Upper lobe of right lung (tissue), 1 donor: ENCODE results near the gene CDCP1. TPM values are rescaled to one million over a fixed set of nuclear protein-coding genes. Genes with fewer than 3 reads are reported as not detected.
"Not testable (repeated sequence)": the region's sequence is repeated elsewhere in the genome, so short reads cannot be mapped to it uniquely, and the experiment has no call there.

Experiments used
- ATAC-seq: fragments of 200-7000 bp; cut with Tn5 transposase; one replicate; pipeline ENCODE4 v1.9.1; 2020; ENCODE audit warnings: mild to moderate bottlenecking, moderate library complexity
- DNase-seq: peaks from one replicate; pipeline ENCODE4 v3.0.0-alpha.2; 2020
- H3K27ac ChIP-seq: fragments of 200-600 bp; one replicate; pipeline ENCODE4 v1.8.0; 2022
- H3K27me3 ChIP-seq: fragments of 200-600 bp; one replicate; pipeline ENCODE4 v1.8.0; 2022; ENCODE audit warnings: mild to moderate bottlenecking
- H3K36me3 ChIP-seq: fragments of 200-600 bp; one replicate; pipeline ENCODE4 v1.8.0; 2022
- H3K4me1 ChIP-seq: fragments of 200-600 bp; one replicate; pipeline ENCODE4 v1.8.0; 2022
- H3K4me3 ChIP-seq: fragments of 200-600 bp; one replicate; pipeline ENCODE4 v1.8.0; 2022; ENCODE audit warnings: mild to moderate bottlenecking
- H3K9me3 ChIP-seq: fragments of 200-600 bp; one replicate; pipeline ENCODE4 v1.8.0; 2022
- intact Hi-C: fragments of 100-400 bp; cut with DNase I; formaldehyde crosslinking; loops from one replicate; pipeline ENCODE4 v1.11.0; 2022
- total RNA-seq: library from RNA; stranded (reverse); fragmentation: NEBNext Ultra II Directional; extraction: Animal tissue kit (Norgen Biotek cat#: 25700); gene quantifications from one replicate; pipeline ENCODE4 v1.2.1, GENCODE V29; 2021
- TF ChIP-seq, protein P1 (sequence below): fragments of 200-600 bp; IDR thresholded peaks from one replicate; pipeline ENCODE4 v1.8.0; 2022; ENCODE audit warnings: antibody characterized with exemption
- donor health status: DM: no; HTN: yes; CAD: no; lungs with severe emphysema.

Gene CDCP1
- total RNA-seq, 1 donor from 2014 or later, result 19.1 TPM

DNA sequence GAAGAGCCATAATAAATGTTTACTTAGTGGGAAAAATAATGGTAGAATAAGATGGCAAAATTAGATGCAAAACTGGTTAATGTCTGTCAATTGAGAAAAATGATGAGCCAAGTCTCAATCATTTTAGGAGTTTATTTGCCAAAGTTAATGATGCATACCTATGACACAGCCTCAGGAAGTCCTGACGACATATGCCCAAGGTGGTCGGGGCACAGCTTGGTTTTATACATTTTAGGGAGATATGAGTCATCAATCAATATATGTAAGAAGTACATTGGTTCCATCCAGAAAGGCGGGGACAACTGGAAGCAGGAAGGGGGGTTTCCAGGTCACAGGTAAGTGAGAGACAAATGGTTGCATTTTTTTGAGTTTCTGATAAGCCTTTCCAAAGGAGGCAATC, 88.6 kb downstream of the CDCP1 start:
- intact Hi-C loops, result no loop called here
- TF ChIP-seq, protein P1, sequence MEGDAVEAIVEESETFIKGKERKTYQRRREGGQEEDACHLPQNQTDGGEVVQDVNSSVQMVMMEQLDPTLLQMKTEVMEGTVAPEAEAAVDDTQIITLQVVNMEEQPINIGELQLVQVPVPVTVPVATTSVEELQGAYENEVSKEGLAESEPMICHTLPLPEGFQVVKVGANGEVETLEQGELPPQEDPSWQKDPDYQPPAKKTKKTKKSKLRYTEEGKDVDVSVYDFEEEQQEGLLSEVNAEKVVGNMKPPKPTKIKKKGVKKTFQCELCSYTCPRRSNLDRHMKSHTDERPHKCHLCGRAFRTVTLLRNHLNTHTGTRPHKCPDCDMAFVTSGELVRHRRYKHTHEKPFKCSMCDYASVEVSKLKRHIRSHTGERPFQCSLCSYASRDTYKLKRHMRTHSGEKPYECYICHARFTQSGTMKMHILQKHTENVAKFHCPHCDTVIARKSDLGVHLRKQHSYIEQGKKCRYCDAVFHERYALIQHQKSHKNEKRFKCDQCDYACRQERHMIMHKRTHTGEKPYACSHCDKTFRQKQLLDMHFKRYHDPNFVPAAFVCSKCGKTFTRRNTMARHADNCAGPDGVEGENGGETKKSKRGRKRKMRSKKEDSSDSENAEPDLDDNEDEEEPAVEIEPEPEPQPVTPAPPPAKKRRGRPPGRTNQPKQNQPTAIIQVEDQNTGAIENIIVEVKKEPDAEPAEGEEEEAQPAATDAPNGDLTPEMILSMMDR, result no peak
- Histone ChIP-seq H3K27ac (peak overlapping the region; percentile 36), H3K4me3 (no peak overlapping the region), H3K9me3 (no peaks in the 10 kb centered on the region), H3K27me3 (no peaks in the 10 kb centered on the region), H3K36me3 (no peaks in the 10 kb centered on the region), H3K4me1 (peaks cover 20% of the 10 kb centered on the region)
- ATAC-seq (no peak), DNase-seq (no peak)

DNA sequence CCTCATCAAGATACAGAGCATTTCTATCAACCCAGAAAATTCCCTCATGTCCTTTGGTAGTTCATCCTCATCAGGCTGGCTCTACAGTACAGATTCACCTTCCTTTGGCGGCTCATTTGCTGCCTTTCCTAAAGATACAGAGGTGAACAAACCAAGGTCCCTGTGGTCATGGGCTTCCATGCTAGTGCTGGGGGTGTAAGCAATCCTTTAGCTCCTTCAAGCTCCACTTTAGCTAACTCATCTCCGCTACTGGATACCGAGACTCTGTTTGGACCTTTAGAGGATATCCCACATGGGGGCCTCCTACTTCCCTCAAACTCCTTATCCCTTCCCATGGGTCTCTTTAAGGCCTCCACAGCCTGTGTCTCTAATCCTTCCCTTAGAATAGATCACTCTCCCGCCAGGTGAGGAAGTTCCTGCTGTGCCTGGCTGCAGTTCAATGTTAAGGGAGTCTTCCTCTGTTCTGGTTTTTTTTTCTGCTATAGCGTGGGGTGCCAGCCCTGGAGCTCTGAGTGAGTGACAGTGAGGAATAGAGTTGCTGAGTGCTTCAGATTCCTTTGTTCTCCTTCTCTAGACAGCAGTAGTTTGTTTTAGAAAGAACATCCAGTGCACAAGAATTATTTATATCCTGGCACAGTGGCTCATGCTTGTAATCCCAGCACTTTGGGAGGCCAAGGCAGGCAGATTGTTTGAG, 89.4 kb downstream of the CDCP1 start:
- H3K4me1 ChIP-seq, result peaks cover 20% of the 10 kb centered on the region
- H3K27me3 ChIP-seq, result no peaks in the 10 kb centered on the region
- intact Hi-C loops, result no loop called here
- TF ChIP-seq, protein P1, result no peak
- no peaks in the 10 kb centered on the region for H3K9me3 ChIP-seq
- no peaks in the 10 kb centered on the region for H3K36me3 ChIP-seq
- no peak for DNase-seq
- H3K4me3 ChIP-seq, result no peak overlapping the region
- peak overlapping the region; percentile 36 for H3K27ac ChIP-seq
- peak; percentile 25 for ATAC-seq

GRCh38 chr3:45055411-45056143, 90.6 kb downstream of the CDCP1 start:
- no peaks in the 10 kb centered on the region for H3K9me3 ChIP-seq
- intact Hi-C loops, result no loop called here
- H3K27ac ChIP-seq, result peak overlapping the region; percentile 12
- ATAC-seq, result peak; percentile 65
- peaks cover 20% of the 10 kb centered on the region for H3K4me1 ChIP-seq
- TF ChIP-seq, protein P1, result no peak
- no peaks in the 10 kb centered on the region for H3K27me3 ChIP-seq
- no peak for DNase-seq
- H3K4me3 ChIP-seq, result no peak overlapping the region
- H3K36me3 ChIP-seq, result no peaks in the 10 kb centered on the region

DNA sequence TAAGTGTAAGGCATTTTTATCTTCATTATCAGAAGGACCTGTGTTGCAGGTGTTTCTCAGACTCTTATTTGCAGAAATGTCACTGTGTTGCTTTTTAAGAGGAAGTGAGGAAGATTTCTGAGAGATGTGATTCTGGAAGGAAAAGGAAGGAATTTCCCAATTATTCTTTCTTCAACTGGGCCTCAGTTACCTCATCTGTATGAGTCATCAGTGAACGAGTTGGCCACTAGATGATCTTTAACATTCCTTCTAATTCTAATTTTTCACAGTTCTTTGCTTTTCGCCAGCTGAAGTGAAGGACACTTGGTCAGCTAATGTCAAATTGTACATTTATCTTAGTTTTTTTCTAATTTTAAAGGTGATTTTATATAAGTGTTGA, 91.2 kb downstream of the CDCP1 start:
- Histone ChIP-seq H3K27me3 (no peaks in the 10 kb centered on the region), H3K4me1 (peaks cover 20% of the 10 kb centered on the region), H3K4me3 (no peak overlapping the region), H3K9me3 (no peaks in the 10 kb centered on the region), H3K36me3 (no peaks in the 10 kb centered on the region), H3K27ac (peak overlapping the region; percentile 12)
- DNase-seq (no peak), ATAC-seq (peak; percentile 41)
- intact Hi-C loops, result no loop called here
- TF ChIP-seq, protein P1, result no peak

DNA sequence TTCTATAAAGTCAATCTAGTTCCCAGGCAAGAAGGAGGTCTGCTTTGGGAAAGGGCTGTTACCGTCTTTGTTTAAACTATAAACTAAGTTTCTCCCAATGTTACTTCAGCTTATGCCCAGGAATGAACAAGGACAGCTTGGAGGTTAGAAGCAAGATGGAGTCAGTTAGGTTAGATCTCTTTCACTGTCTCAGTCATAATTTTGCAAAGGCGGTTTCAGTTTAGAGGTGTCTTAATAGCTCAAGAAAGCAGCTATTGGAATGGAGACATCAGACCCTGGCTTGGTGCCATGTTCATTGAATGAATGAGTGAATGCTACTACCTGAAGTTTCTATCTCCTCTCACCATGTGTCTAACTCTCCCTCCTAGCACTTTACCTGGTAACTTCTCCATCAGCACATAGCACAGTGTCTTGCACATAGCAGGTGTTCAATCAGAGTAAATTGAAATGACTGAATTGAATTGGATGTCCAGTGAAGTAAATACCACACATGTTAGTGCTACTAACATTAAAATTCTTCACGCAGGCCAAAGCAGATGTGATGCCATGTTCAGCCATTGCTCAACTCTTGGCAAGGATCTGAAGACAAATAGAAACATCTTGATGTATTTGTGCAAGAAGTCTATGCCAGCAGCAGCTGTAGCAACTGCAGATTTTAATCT, 91.9 kb downstream of the CDCP1 start:
- intact Hi-C loops, result no loop called here
- Histone ChIP-seq H3K27me3 (no peaks in the 10 kb centered on the region), H3K4me1 (peaks cover 20% of the 10 kb centered on the region), H3K9me3 (no peaks in the 10 kb centered on the region), H3K4me3 (no peak overlapping the region), H3K36me3 (no peaks in the 10 kb centered on the region), H3K27ac (no peak overlapping the region)
- peak; percentile 28 for ATAC-seq
- TF ChIP-seq, protein P1, result no peak
- DNase-seq, result no peak

DNA sequence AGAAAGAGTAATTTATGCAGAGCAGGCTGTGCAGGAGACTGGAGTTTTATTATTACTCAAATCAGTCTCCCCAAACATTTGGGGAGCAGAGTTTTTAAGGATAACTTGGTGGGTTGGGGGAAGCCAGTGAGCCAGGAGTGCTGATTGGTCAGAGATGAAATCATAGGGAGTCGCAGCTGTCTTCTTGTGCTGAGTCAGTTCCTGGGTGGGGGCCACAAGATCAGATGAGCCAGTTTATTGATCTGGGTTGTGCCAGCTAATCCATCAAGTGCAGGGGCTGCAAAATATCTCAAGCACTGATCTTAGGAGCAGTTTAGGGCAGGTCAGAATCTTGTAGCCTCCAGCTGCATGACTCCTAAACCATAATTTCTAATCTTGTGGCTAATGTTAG, 92.4 kb downstream of the CDCP1 start:
- intact Hi-C loops, H3K36me3 ChIP-seq, H3K27me3 ChIP-seq, ATAC-seq, H3K4me3 ChIP-seq, H3K9me3 ChIP-seq, H3K27ac ChIP-seq, DNase-seq: not testable (repeated sequence)
- peaks cover 20% of the 10 kb centered on the region for H3K4me1 ChIP-seq
